NB4 (cell line): ENCODE measurements around the gene GCK.

Experiments used
- CTCF ChIP-seq: IDR thresholded peaks from one replicate; pipeline ENCODE4 v1.5.1; 2012; ENCODE audit warnings: low read depth, low read length
- MYC ChIP-seq: IDR thresholded peaks from 2 replicates; pipeline ENCODE4 v1.6.1; 2011; ENCODE audit warnings: low read depth, low read length
- POLR2A ChIP-seq: IDR thresholded peaks from 2 replicates; pipeline ENCODE4 v1.6.1; 2011; ENCODE audit warnings: mild to moderate bottlenecking; ENCODE audit not compliant: insufficient read length; ENCODE audit errors: extremely low read depth

DNA sequence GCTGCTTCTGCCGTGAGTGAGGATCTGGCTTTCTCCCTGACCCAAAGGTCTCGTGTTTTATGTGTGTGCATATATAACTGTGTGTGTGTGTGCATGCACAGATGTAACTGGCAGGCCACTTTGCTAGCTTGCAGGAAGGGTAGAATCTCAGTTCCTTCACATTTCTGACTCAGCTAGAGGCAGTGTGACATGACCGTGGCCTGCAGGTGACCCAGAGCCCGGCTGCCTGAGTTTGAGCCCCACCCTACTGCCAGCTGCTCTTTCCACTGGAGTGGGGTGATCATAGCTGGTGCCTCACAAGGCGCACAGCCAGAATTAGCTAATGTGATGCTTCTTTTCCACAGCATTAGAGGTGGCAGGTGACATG lies 38.8 kb downstream of the GCK start:
- TF ChIP-seq POLR2A (no peak), CTCF (no peak), MYC (no peak)
